Measurements from ENCODE around the gene DNM1L.

DNA sequence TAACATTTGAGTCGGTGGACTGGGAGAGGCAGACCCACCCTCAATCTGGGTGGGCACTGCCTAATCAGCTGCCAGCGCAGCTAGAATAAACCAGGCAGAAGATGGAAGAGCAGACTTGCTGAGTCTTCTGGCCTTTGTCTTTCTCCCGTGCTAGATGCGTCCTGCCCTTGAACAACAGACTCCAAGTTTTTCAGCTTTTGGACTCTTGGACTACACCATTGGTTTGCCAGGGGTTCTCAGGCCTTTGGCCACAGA lies 27.2 kb upstream of the DNM1L start:
- TF ChIP-seq POLR2AphosphoS5 (IDR thresholded peaks at IDR 0.05; ENCODE audit: low read length) (no peak), SMC3 (IDR thresholded peaks at IDR 0.05; ENCODE audit: borderline replicate concordance, low read length) (no peak), EED (IDR thresholded peaks at IDR 0.05; ENCODE audit: low read depth) (no peak), SREBF1 (IDR thresholded peaks at IDR 0.05; ENCODE audit: low read length) (no peak), TAF1 (IDR thresholded peaks at IDR 0.05; ENCODE audit: borderline replicate concordance, low read depth, low read length) (no peak), EZH2 (IDR thresholded peaks at IDR 0.05; ENCODE audit: borderline replicate concordance, control insufficient read depth, low read depth, low read length) (no peak)
- TF ChIP-seq, protein P1, sequence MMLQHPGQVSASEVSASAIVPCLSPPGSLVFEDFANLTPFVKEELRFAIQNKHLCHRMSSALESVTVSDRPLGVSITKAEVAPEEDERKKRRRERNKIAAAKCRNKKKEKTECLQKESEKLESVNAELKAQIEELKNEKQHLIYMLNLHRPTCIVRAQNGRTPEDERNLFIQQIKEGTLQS (IDR thresholded peaks at IDR 0.05; ENCODE audit: borderline replicate concordance, extremely low read depth, low read depth, low read length), result no peak
- TF ChIP-seq, protein P2, sequence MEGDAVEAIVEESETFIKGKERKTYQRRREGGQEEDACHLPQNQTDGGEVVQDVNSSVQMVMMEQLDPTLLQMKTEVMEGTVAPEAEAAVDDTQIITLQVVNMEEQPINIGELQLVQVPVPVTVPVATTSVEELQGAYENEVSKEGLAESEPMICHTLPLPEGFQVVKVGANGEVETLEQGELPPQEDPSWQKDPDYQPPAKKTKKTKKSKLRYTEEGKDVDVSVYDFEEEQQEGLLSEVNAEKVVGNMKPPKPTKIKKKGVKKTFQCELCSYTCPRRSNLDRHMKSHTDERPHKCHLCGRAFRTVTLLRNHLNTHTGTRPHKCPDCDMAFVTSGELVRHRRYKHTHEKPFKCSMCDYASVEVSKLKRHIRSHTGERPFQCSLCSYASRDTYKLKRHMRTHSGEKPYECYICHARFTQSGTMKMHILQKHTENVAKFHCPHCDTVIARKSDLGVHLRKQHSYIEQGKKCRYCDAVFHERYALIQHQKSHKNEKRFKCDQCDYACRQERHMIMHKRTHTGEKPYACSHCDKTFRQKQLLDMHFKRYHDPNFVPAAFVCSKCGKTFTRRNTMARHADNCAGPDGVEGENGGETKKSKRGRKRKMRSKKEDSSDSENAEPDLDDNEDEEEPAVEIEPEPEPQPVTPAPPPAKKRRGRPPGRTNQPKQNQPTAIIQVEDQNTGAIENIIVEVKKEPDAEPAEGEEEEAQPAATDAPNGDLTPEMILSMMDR (IDR thresholded peaks at IDR 0.05 in 2 of 3, conservative IDR thresholded peaks at IDR 0.05 in 1 of 3; ENCODE audit: control insufficient read depth in 2 of 3, extremely low read depth in 1 of 3, insufficient read depth in 1 of 3, low read depth in 3 of 3, low read length in 3 of 3), result no peak

Measured in GM12878 (cell line).